ENCODE measurements around the gene BBX.

The BBX gene

DNA sequence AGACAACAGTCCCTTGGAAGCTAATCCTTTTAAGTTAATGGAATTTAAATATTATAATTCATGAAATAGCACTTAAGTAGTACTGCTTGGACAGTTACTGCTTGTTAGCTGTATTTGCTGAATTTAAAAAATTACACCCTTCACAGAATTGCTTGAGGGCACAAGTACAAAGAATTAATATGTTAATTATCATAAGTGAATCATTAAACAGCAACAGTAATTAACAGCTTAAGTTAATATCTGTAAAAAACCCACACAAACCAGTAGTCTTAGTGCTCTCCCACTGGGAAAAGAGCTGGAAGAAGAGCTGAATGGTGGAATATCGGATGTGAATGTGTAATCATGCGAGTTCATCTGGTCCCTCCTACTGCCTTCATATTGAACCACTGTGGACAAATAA lies 336.1 kb downstream of the BBX start:
- FAIRE-seq = no peak
- no peak for DNase-seq (ENCODE audit: insufficient read length, low spot score)
- no peak for TF ChIP-seq TAF1 (IDR thresholded peaks at IDR 0.05; ENCODE audit: low read depth, low read length)
- TF ChIP-seq SPI1 (IDR thresholded peaks at IDR 0.05; ENCODE audit: low read depth, low read length) = no peak
- TF ChIP-seq POLR2A (IDR thresholded peaks at IDR 0.05; ENCODE audit: low read depth, low read length) = no peak
- TF ChIP-seq POU2F2 (IDR thresholded peaks at IDR 0.05; ENCODE audit: low read depth, low read length) = no peak
- no peak for TF ChIP-seq PAX5 (IDR thresholded peaks at IDR 0.05; ENCODE audit: insufficient read depth, low read length, severe bottlenecking)
- TF ChIP-seq POLR2AphosphoS5 (IDR thresholded peaks at IDR 0.05; ENCODE audit: low read depth, low read length) = no peak
